Lung (tissue), 12 donors: ENCODE measurements around the gene RAB12. TPM values are rescaled to one million over a fixed set of nuclear protein-coding genes. Genes with fewer than 3 reads are reported as not detected.
"Not testable (repeated sequence)": the region's sequence is repeated elsewhere in the genome, so short reads cannot be mapped to it uniquely, and the experiment has no call there.

Experiments used
- ATAC-seq: fragments of 200-7000 bp; cut with Tn5 transposase; one replicate; pipeline ENCODE4 v1.9.1; 2020; ENCODE audit warnings: moderate number of reproducible peaks; ENCODE audit not compliant: insufficient read depth, low FRiP score
- DNase-seq, 3 donors: peaks; one replicate each; pipeline ENCODE4 v3.0.0-alpha.2; 2013 to 2017
- H3K27ac ChIP-seq, 2 donors: one replicate each; pipeline ENCODE4 v1.5.1; 2013; ENCODE audit warnings: mild to moderate bottlenecking in 2 of 2, moderate library complexity in 2 of 2, control low read depth in 1 of 2, inconsistent platforms in 1 of 2, low read depth in 1 of 2, low read length in 1 of 2
- H3K27me3 ChIP-seq, 3 donors: one replicate each; pipeline ENCODE4 v1.5.1; 2013; ENCODE audit warnings: low read length in 2 of 3; ENCODE audit not compliant: control insufficient read depth in 3 of 3, insufficient read depth in 3 of 3
- H3K36me3 ChIP-seq, 4 donors: one replicate each; pipeline ENCODE4 v1.5.1; 2013; ENCODE audit warnings: low read length in 4 of 4, mild to moderate bottlenecking in 1 of 4, moderate library complexity in 1 of 4; ENCODE audit not compliant: control insufficient read depth in 4 of 4, insufficient read depth in 4 of 4
- H3K4me1 ChIP-seq, 5 donors: one replicate each; pipeline ENCODE4 v1.5.1; 2013; ENCODE audit warnings: low read length in 5 of 5, mild to moderate bottlenecking in 2 of 5, moderate library complexity in 1 of 5; ENCODE audit not compliant: control insufficient read depth in 5 of 5, insufficient read depth in 5 of 5
- H3K4me3 ChIP-seq: one replicate; pipeline ENCODE4 v1.5.1; 2013; ENCODE audit warnings: mild to moderate bottlenecking, control low read depth, moderate library complexity
- H3K9ac ChIP-seq, 2 donors: one replicate each; pipeline ENCODE4 v1.5.1; 2013; ENCODE audit warnings: low read length in 2 of 2, control low read depth in 1 of 2; ENCODE audit not compliant: insufficient read depth in 1 of 2
- H3K9me3 ChIP-seq, 4 donors: one replicate each; pipeline ENCODE4 v1.5.1; 2013; ENCODE audit warnings: low read length in 3 of 4, mild to moderate bottlenecking in 1 of 4, moderate library complexity in 1 of 4; ENCODE audit not compliant: control insufficient read depth in 4 of 4, insufficient read depth in 3 of 4
- WGBS, 2 donors: extraction: QIAGEN DNeasy Blood & Tissue Kit; methylation state at CpG; one replicate each; pipeline ENCODE4 v1.1.7; 2013; 5-methylcytosine and 5-hydroxymethylcytosine counted together
- polyA plus RNA-seq, 2 donors: library from polyadenylated mRNA; stranded (reverse); fragments of 200-250 nt; gene quantifications; one replicate each; pipeline ENCODE4 v1.2.1, GENCODE V29; 2013
- total RNA-seq, 2 donors: library from RNA; depleted of rRNA in 1 of 2; stranded (reverse); fragments of >200 nt in 1 of 2; gene quantifications; one replicate each; pipeline ENCODE4 v1.2.1, GENCODE V29; 2014 to 2021
- TF ChIP-seq, protein P1 (sequence below): IDR thresholded peaks from 2 replicates; pipeline ENCODE4 v1.5.1; 2012; ENCODE audit warnings: mild to moderate bottlenecking; ENCODE audit errors: control extremely low read depth, extremely low read depth
- donor health status: control.
- donor health status: control.
- donor health status: Bipolar disorder and iron deficiency.
- donor health status: healthy.
- donor health status: DM: yes; HTN: yes; CAD: no.

RAB12 gene
- total and polyA plus RNA-seq, 4 donors: 26.7 to 74.5 (median 39.2) TPM

GRCh38 chr18:8617907-8618306 lies 8.7 kb downstream of the RAB12 start:
- WGBS, 2 donors: 90 to 97% methylated on average over 5 of the region's 5 CpGs
- no peak for ATAC-seq
- TF ChIP-seq, protein P1, sequence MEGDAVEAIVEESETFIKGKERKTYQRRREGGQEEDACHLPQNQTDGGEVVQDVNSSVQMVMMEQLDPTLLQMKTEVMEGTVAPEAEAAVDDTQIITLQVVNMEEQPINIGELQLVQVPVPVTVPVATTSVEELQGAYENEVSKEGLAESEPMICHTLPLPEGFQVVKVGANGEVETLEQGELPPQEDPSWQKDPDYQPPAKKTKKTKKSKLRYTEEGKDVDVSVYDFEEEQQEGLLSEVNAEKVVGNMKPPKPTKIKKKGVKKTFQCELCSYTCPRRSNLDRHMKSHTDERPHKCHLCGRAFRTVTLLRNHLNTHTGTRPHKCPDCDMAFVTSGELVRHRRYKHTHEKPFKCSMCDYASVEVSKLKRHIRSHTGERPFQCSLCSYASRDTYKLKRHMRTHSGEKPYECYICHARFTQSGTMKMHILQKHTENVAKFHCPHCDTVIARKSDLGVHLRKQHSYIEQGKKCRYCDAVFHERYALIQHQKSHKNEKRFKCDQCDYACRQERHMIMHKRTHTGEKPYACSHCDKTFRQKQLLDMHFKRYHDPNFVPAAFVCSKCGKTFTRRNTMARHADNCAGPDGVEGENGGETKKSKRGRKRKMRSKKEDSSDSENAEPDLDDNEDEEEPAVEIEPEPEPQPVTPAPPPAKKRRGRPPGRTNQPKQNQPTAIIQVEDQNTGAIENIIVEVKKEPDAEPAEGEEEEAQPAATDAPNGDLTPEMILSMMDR: no peak
- no peak overlapping the region for H3K4me3 ChIP-seq
- peaks cover 0 to 17% (median 9%) of the 10 kb centered on the region in 5 donors for H3K4me1 ChIP-seq
- no peaks in the 10 kb centered on the region for H3K27me3 ChIP-seq
- H3K27ac ChIP-seq: no peak overlapping the region
- no peaks in the 10 kb centered on the region for H3K36me3 ChIP-seq
- H3K9me3 ChIP-seq: no peaks in the 10 kb centered on the region
- no peak for DNase-seq
- no peak overlapping the region for H3K9ac ChIP-seq

DNA sequence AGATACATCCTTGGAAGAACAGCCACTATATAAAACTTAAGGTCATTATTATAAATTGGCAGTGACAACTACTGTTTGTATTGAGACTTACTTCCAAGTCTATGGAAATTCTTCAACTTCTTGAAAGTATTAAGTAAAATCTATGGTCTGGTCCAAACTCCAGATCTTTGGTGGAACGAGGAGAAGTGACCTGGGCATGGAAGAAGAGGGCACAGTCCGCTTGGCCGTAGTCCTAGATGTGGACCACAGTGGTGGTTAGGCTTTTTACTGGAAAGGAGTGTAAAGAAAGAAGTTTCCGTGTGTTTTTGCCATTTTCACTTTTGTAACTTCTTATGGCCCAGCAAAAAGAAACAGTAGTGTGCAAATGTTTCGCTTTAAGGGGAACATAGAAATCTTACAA lies 9.8 kb downstream of the RAB12 start:
- no peak overlapping the region for H3K27ac ChIP-seq
- no peak overlapping the region for H3K9ac ChIP-seq
- ATAC-seq: no peak
- WGBS, 2 donors: 96 to 97% methylated on average over 5 of the region's 5 CpGs
- no peaks in the 10 kb centered on the region for H3K27me3 ChIP-seq
- no peaks in the 10 kb centered on the region for H3K9me3 ChIP-seq
- H3K4me1 ChIP-seq: peaks cover 0 to 20% (median 14%) of the 10 kb centered on the region in 5 donors
- no peak for DNase-seq
- TF ChIP-seq, protein P1: no peak
- H3K4me3 ChIP-seq: no peak overlapping the region
- no peaks in the 10 kb centered on the region for H3K36me3 ChIP-seq

- H3K9me3 ChIP-seq: no peaks in the 10 kb centered on the region
- no peak overlapping the region for H3K4me3 ChIP-seq
- no peak overlapping the region for H3K27ac ChIP-seq
- peaks cover 0 to 16% (median 14%) of the 10 kb centered on the region in 5 donors for H3K4me1 ChIP-seq
- no peak for DNase-seq
- no peak overlapping the region for H3K9ac ChIP-seq
- H3K27me3 ChIP-seq: no peaks in the 10 kb centered on the region
- ATAC-seq: no peak
- TF ChIP-seq, protein P1: no peak
- H3K36me3 ChIP-seq: peaks cover 0 to 2% (median 0%) of the 10 kb centered on the region in 4 donors
- 87 to 90% methylated on average over 6 of the region's 6 CpGs for WGBS, 2 donors
Observed at GRCh38 chr18:8619835-8620577, 10.8 kb downstream of the RAB12 start.

- DNase-seq (no peak), ATAC-seq (no peak)
- H3K4me1 ChIP-seq: peaks cover 0 to 21% (median 8%) of the 10 kb centered on the region in 5 donors
- H3K27ac ChIP-seq: no peak overlapping the region
- no peak overlapping the region for H3K9ac ChIP-seq
- H3K27me3 ChIP-seq: no peaks in the 10 kb centered on the region
- peaks cover 0 to 10% (median 3%) of the 10 kb centered on the region in 4 donors for H3K36me3 ChIP-seq
- no peaks in the 10 kb centered on the region for H3K9me3 ChIP-seq
- 36 to 53% methylated on average over 3 of the region's 3 CpGs for WGBS, 2 donors
- TF ChIP-seq, protein P1: no peak
- H3K4me3 ChIP-seq: no peak overlapping the region
Observed at GRCh38 chr18:8620845-8621244, 11.6 kb downstream of the RAB12 start.

- peaks cover 0 to 26% (median 2%) of the 10 kb centered on the region in 5 donors for H3K4me1 ChIP-seq
- ATAC-seq, DNase-seq, H3K4me3 ChIP-seq, H3K9me3 ChIP-seq, H3K9ac ChIP-seq, H3K27me3 ChIP-seq: not testable (repeated sequence)
- peaks cover 4 to 14% (median 6%) of the 10 kb centered on the region in 4 donors for H3K36me3 ChIP-seq
- H3K27ac ChIP-seq: peak overlapping the region in 1 of 2 donors; percentile 86
- 91 to 98% methylated on average over 10 of the region's 10 CpGs for WGBS, 2 donors
Observed at GRCh38 chr18:8622625-8623024, 13.4 kb downstream of the RAB12 start.
